ENCODE data around the gene GATA6. TPM values are rescaled to one million over a fixed set of nuclear protein-coding genes. Genes with fewer than 3 reads are reported as not detected.

GATA6 gene
- polyA plus RNA-seq, 3 donors: 0.04 TPM; not detected in 2

- Histone ChIP-seq H3K4me1 (ENCODE audit: control insufficient read depth in 1 of 2, insufficient read depth in 2 of 2, low read length in 2 of 2) (no peaks in the 10 kb centered on the region), H3K9me3 (replicated peaks in 1 of 2; ENCODE audit: control insufficient read depth in 1 of 2, insufficient read depth in 1 of 2, low read length in 2 of 2) (no peaks in the 10 kb centered on the region), H3K27ac (ENCODE audit: low read depth in 1 of 2, low read length in 2 of 2) (no peak overlapping the region), H3K27me3 (ENCODE audit: control insufficient read depth in 2 of 2, insufficient read depth in 2 of 2, low read length in 2 of 2) (peaks cover 3 to 4% of the 10 kb centered on the region in 2 donors), H3K9ac (ENCODE audit: insufficient read depth, low read length, poor library complexity, severe bottlenecking) (no peak overlapping the region), H4K20me1 (ENCODE audit: insufficient read depth, low read length) (no peaks in the 10 kb centered on the region), H2AFZ (ENCODE audit: insufficient read depth, low read depth, low read length, poor library complexity, severe bottlenecking) (no peak overlapping the region), H3K4me3 (replicated peaks in 1 of 3; ENCODE audit: low read depth in 2 of 3, low read length in 3 of 3) (no peak overlapping the region), H3K36me3 (replicated peaks in 1 of 2; ENCODE audit: control insufficient read depth in 1 of 2, insufficient read depth in 2 of 2, low read length in 2 of 2) (no peaks in the 10 kb centered on the region), H3K4me2 (replicated peaks; ENCODE audit: extremely low read depth, low read length, poor library complexity, severe bottlenecking) (no peak overlapping the region), H3K79me2 (ENCODE audit: insufficient read depth, low read length) (no peaks in the 10 kb centered on the region)
- DNase-seq: no peak
- Mint-ChIP-seq H3K27me3 (ENCODE audit: low read depth in 3 of 3) (peaks cover 3 to 13% (median 12%) of the 10 kb centered on the region in 3 donors), H3K9me3 (peaks cover 1 to 8% (median 3%) of the 10 kb centered on the region in 7 donors), H3K27ac (no peak overlapping the region), H3K36me3 (no peaks in the 10 kb centered on the region), H3K4me1 (no peaks in the 10 kb centered on the region), H3K4me3 (no peak overlapping the region)
- no peak for TF ChIP-seq CTCF (IDR thresholded peaks at IDR 0.05)
- intact Hi-C loops (cut with micrococcal nuclease): no loop called here
- WGBS (ENCODE audit: insufficient coverage): 82% methylated on average over 3 of the region's 8 CpGs
These were observed 19.7 kb upstream of the GATA6 start for GRCh38 chr18:22149710-22150109.

GRCh38 chr18:22152093-22152492 lies 17.3 kb upstream of the GATA6 start:
- Histone ChIP-seq H3K27ac (ENCODE audit: low read depth in 1 of 2, low read length in 2 of 2) (no peak overlapping the region), H3K4me1 (ENCODE audit: control insufficient read depth in 1 of 2, insufficient read depth in 2 of 2, low read length in 2 of 2) (no peaks in the 10 kb centered on the region), H3K9me3 (replicated peaks in 1 of 2; ENCODE audit: control insufficient read depth in 1 of 2, insufficient read depth in 1 of 2, low read length in 2 of 2) (no peaks in the 10 kb centered on the region), H3K9ac (ENCODE audit: insufficient read depth, low read length, poor library complexity, severe bottlenecking) (no peak overlapping the region), H3K27me3 (ENCODE audit: control insufficient read depth in 2 of 2, insufficient read depth in 2 of 2, low read length in 2 of 2) (peaks cover 3 to 4% of the 10 kb centered on the region in 2 donors), H4K20me1 (ENCODE audit: insufficient read depth, low read length) (no peaks in the 10 kb centered on the region), H2AFZ (ENCODE audit: insufficient read depth, low read depth, low read length, poor library complexity, severe bottlenecking) (no peak overlapping the region), H3K4me3 (replicated peaks in 1 of 3; ENCODE audit: low read depth in 2 of 3, low read length in 3 of 3) (no peak overlapping the region), H3K79me2 (ENCODE audit: insufficient read depth, low read length) (no peaks in the 10 kb centered on the region), H3K36me3 (replicated peaks in 1 of 2; ENCODE audit: control insufficient read depth in 1 of 2, insufficient read depth in 2 of 2, low read length in 2 of 2) (no peaks in the 10 kb centered on the region), H3K4me2 (replicated peaks; ENCODE audit: extremely low read depth, low read length, poor library complexity, severe bottlenecking) (no peak overlapping the region)
- WGBS (ENCODE audit: insufficient coverage): 98% methylated on average over 6 of the region's 10 CpGs
- H3K27me3 Mint-ChIP-seq (ENCODE audit: low read depth in 3 of 3): peaks cover 8 to 19% (median 10%) of the 10 kb centered on the region in 3 donors
- no peak overlapping the region for H3K27ac Mint-ChIP-seq
- no peak for TF ChIP-seq CTCF (IDR thresholded peaks at IDR 0.05)
- no peak for DNase-seq
- peaks cover 0 to 6% (median 3%) of the 10 kb centered on the region in 7 donors for H3K9me3 Mint-ChIP-seq
- H3K36me3 Mint-ChIP-seq: no peaks in the 10 kb centered on the region
- intact Hi-C loops (cut with micrococcal nuclease): no loop called here
- no peaks in the 10 kb centered on the region for H3K4me1 Mint-ChIP-seq
- H3K4me3 Mint-ChIP-seq: no peak overlapping the region

All from CD14-positive monocyte (primary cell).